ENCODE results near the gene CATSPER1.

Gene CATSPER1

GRCh38 chr11:66002648-66003225 is 23.5 kb downstream of the CATSPER1 start:
- DNase-seq (ENCODE audit: low read depth in 2 of 2), result peak in 1 of 2 experiments; percentile 49

DNA sequence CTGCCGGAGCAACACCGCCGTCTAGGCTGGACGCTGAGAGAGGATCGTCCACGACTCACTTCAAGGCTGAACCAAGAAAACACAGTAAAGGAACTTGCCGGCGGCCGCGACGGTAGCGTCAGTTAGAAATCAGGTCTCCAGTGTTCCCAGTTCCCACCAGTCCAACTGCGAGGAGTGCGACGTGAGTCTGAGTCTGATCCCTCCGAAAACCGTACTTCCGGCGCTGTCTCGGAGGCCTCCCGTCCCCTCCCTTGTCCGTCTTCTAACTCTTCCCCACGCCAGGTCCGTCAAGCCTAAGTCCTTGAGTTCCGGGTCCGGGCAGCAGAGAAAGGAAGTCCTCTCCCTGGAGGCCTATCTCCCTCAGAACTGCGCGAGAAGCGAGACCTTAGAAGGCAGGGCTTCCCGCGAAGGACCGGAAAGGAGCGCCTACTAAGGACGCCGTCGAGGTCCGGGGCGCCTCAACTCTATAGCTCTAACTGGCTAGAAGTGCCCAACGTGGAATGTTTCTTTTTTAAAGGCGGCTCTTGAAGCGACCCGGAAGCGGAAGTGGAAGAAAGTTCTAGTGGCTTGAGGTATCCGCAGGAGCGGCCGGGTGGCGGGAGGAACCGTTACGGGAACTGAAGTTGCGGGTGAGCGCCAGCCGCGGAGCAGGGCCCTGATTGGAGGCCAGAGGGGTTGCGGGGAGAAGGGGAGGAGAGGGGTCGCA is 24.2 kb downstream of the CATSPER1 start, which contains the start of the genes BANF1 and EIF1AD:
BANF1 (plus strand) TSS at position 562 of the 706 bp plus-strand sequence. CDS start 748 bp downstream, outside the sequence.
EIF1AD (minus strand) TSS at position 216 of the 706 bp plus-strand sequence. CDS start 1,768 bp downstream, outside the sequence.
- DNase-seq (ENCODE audit: low read depth in 2 of 2), result peak; percentile 89

DNA sequence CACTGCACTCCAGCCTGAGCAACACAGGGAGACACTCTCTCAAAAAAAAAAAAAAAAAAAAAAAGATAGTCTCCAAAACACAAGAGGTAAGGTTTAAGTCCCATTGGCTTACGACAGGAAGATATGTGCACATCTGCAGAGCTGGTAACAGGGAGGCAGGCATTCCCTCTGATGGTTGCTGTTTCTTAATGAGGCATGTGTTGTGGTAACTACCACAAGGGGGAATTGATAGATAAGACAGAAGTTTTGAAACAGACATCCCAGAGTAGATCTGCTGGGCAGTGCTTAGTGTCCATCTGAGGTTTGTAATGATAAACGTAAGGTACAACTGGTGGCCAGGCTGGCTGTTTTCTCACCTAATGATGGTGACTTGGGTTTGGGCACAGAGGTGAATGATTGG is 29.0 kb downstream of the CATSPER1 start:
- no peak for DNase-seq (ENCODE audit: low read depth in 2 of 2)

GRCh38 chr11:65992056-65992455 is 34.2 kb downstream of the CATSPER1 start:
- no peak for DNase-seq (ENCODE audit: low read depth in 2 of 2)

- peak; percentile 75 to 87 for DNase-seq (ENCODE audit: low read depth in 2 of 2)
Observed at GRCh38 chr11:65988791-65989592, 37.3 kb downstream of the CATSPER1 start.

DNA sequence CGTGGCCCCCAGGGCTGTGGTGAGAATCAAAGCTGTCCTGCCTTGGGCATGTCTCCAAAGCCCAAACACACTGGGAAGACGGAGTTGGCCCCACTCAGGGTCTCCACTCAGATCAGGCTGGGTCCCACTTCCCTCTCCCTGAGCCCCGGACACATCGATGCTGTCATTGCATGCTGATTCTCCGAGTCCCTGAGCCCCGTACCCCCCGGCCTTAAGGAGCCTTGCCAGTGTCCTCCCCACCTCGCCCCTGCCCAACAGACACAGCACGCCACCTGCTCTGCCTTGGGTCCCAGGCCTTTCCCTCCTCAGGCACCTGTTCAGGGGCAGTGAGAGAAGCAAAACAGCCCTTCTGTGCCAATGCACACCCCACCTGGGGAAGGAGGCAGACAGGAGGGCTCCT is 38.9 kb downstream of the CATSPER1 start:
- DNase-seq (ENCODE audit: low read depth in 2 of 2), result no peak

DNA sequence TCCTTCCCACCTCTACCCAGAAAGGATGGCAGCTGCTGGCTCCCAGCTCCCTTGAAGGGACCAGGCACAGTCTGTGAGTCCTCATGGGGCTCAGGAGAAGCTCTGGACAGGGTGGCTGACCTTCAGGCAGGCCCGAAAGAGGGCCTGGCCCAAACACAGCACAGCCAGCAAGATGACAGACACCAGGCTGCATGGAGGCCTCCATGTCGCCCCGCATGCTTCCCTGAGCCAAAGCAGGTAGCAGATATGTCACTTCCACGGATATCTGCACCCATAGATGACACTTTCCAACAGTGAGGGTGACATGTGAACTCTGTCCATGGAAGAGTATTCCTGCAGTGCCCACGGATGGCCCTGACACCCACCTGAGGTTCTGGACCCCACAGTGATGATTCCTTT is 42.7 kb downstream of the CATSPER1 start:
- no peak for DNase-seq (ENCODE audit: low read depth in 2 of 2)

GRCh38 chr11:65982824-65983588 is 43.3 kb downstream of the CATSPER1 start:
- no peak for DNase-seq (ENCODE audit: low read depth in 2 of 2)

DNA sequence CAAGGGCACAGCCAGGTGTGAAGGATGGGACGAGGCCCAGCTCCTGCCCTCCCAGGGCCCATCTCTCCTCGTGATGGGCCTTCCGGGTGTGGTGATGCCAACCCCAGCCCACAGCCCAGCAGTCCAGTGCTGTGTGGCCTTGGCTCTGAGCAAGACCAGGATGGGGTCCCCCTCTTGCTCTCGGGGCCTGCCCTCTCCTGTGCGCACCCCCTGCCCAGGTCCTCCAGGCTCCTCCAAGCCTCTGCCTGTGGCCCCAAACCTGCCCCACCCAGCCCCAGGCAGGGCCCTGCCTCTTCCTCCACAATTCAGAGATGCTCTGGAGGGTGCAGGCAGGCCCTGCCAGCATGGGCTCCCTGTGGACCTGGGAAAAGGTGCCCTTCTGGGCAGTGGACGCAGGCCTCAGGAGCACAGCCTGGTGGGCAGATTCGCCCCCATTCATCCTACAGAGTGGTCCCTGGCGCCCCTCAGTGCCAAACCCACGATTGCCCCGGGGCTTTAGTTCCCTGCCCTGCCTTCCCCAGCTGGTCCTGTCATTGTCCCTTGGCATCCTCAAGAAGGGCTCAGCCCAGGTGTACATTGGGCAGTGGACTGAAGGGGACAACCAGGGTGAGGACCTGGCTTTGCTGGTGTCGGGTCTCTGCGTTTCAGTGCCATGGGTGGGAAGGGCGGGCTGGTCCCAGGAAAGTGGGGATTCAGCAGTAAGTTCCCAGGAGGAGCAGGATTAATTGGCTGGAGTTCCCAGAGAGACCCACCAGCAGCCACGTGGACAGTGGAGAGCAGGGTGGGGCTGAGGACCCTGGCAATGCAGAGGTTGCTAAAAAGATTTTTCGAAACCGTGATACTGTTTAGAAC is 44.1 kb downstream of the CATSPER1 start:
- DNase-seq (ENCODE audit: low read depth in 2 of 2), result no peak

GRCh38 chr11:65981101-65981740 is 45.1 kb downstream of the CATSPER1 start:
- DNase-seq (ENCODE audit: low read depth in 2 of 2), result no peak

- no peak for DNase-seq (ENCODE audit: low read depth in 2 of 2)
Observed at GRCh38 chr11:65979261-65979759, 47.0 kb downstream of the CATSPER1 start.

DNA sequence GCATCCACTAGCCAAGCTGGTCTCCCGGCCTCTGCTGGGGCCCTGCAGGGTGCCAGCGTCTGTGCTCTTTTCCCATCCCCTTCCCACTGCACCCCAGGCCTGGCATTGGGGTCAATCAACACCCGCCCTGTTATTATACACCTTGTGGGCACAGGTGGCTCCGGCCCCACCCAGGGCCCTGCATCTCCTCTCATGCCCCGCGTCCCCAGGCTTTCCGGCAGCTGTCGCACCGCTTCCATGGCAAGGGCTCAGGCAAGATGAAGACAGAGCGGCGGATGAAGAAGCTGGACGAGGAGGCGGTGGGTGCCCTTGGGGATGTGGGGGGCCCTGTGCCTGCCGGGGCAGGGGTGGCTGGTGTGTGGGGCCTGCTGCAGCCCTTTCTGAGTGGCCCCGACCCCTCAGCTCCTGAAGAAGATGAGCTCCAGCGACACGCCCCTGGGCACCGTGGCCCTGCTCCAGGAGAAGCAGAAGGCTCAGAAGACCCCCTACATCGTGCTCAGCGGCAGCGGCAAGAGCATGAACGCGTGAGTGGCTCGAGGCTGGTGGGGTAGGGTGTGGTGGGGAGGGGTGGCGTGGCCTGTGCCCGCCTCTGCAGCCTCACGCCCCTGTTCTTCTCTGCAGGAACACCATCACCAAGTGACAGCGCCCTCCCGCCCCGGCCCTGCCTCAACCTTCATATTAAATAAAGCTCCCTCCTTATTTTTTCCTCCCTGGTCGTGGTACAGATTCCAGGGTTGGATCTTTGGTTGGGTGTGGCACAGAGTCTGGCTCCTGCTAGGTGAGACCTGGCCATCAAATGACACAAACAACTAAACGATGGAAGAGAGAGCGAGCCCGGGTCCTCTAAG is 47.7 kb downstream of the CATSPER1 start:
- no peak for DNase-seq (ENCODE audit: low read depth in 2 of 2)

- DNase-seq (ENCODE audit: low read depth in 2 of 2), result no peak
Observed at GRCh38 chr11:65977621-65978390, 48.5 kb downstream of the CATSPER1 start.

- no peak for DNase-seq (ENCODE audit: low read depth in 2 of 2)
Observed at GRCh38 chr11:65976216-65977176, 49.8 kb downstream of the CATSPER1 start.

- DNase-seq (ENCODE audit: low read depth in 2 of 2), result no peak
Observed at GRCh38 chr11:65975771-65976170, 50.5 kb downstream of the CATSPER1 start.

- DNase-seq (ENCODE audit: low read depth in 2 of 2), result no peak
Observed at GRCh38 chr11:65973439-65974110, 52.7 kb downstream of the CATSPER1 start.

DNA sequence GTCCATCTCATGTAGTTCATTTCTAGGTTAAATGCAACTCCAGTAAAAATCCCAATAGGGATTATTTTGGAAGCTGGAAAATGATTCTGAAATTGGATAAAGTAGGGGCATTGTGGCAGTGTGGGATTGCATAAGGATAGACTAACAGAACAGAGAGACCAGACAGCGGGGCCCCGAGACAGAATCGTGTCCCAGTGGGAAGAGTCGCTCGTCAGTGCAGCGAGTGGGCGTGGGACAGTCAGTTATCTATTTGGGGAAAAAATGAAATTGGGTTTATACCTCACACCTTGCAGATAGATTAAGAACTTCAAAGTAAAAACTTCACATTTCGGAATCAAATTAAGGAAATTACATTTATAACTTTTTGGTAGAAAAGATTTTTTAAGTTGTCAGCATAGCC is 54.2 kb downstream of the CATSPER1 start:
- no peak for DNase-seq (ENCODE audit: low read depth in 2 of 2)

Measured in stimulated activated CD4-positive, alpha-beta T cell treated with anti-CD3 and anti-CD28 coated beads, Interleukin-12 subunit alpha, Interleukin-12 subunit beta, amount 100 ng/mL, for 24 hours (primary cell).